Measurements from ENCODE around the gene C5orf63.
"Not testable (repeated sequence)": the region's sequence is repeated elsewhere in the genome, so short reads cannot be mapped to it uniquely, and the experiment has no call there.

DNA sequence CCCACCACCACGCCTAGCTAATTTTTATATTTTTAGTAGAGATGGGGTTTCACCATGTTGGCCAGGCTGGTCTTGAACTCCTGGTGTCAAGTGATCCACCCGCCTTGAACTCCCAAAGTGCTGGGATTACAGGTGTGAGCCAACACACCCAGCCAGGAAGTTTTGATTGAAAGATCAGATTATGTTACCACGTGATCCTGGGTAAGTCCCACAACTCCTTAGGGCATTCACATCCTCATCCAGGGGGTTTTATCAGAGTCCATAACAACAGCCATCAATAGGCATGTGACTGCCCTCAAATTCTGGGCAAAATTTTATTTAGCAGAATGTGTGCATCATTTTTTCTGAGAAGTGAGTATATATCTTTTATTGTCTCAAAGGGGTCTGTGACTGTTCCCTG, 68.0 kb downstream of the C5orf63 start:
- TF ChIP-seq, protein P1, sequence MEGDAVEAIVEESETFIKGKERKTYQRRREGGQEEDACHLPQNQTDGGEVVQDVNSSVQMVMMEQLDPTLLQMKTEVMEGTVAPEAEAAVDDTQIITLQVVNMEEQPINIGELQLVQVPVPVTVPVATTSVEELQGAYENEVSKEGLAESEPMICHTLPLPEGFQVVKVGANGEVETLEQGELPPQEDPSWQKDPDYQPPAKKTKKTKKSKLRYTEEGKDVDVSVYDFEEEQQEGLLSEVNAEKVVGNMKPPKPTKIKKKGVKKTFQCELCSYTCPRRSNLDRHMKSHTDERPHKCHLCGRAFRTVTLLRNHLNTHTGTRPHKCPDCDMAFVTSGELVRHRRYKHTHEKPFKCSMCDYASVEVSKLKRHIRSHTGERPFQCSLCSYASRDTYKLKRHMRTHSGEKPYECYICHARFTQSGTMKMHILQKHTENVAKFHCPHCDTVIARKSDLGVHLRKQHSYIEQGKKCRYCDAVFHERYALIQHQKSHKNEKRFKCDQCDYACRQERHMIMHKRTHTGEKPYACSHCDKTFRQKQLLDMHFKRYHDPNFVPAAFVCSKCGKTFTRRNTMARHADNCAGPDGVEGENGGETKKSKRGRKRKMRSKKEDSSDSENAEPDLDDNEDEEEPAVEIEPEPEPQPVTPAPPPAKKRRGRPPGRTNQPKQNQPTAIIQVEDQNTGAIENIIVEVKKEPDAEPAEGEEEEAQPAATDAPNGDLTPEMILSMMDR (IDR thresholded peaks at IDR 0.05), result not testable (repeated sequence)
- not testable (repeated sequence) for TF ChIP-seq ZFX (IDR thresholded peaks at IDR 0.05; ENCODE audit: borderline replicate concordance)

All from 22Rv1 (cell line).